Suppressor macrophage (primary cell): ENCODE measurements around the gene PCED1B.

ENCODE experiments used
- DNase-seq, 4 experiments: peaks; one replicate each; pipeline ENCODE4 v3.0.0-alpha.2; 2020 to 2022

PCED1B gene

GRCh38 chr12:47067771-47068431 is 11.5 kb upstream of the PCED1B start:
- DNase-seq: no peak

DNA sequence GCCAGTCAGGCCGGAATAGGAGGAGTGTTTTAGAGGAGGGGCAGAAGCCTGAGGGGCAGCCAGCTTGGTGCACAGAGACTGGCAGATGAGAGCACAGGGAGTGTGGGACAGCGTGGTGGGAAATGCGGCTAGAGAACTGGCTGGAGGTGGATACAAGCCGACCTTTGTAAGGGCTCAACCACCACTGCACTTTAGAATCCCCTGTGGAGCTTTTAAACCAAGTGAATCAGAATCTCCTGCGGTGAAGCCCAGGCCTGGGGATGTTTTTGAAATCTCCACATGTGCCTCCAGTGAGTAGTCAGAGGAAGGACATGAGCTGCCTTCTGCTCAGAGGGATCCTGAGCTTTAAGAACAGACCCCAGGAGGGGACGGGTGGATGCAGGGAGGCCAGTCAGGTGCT is 10.9 kb upstream of the PCED1B start:
- no peak for DNase-seq

- no peak for DNase-seq
Measured at GRCh38 chr12:47070310-47070709, 9.1 kb upstream of the PCED1B start.

- peak in 3 of 4 experiments; percentile 23 to 69 (median 46) for DNase-seq
Measured at GRCh38 chr12:47071241-47071852, 8.1 kb upstream of the PCED1B start.

GRCh38 chr12:47073951-47074350 is 5.5 kb upstream of the PCED1B start:
- no peak for DNase-seq

DNA sequence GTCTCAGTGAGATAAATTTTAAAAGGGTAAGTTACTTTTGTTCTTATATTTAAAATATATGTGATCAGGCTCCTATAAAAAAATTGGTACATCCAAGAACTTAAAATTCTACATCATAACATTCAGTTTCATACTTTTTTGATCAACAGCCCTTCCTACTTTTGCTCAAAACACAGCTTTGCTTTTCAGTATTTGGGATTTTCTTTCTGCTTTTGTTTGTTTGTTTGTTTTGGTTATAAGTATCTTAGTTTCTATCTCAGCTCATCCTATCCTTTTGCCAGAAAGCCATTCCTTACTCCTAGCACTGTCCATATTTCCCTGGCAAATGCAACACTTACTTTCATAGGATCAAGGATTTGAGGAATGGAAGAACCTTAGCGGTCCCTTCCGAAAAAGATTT is 4.7 kb upstream of the PCED1B start:
- DNase-seq: no peak

DNA sequence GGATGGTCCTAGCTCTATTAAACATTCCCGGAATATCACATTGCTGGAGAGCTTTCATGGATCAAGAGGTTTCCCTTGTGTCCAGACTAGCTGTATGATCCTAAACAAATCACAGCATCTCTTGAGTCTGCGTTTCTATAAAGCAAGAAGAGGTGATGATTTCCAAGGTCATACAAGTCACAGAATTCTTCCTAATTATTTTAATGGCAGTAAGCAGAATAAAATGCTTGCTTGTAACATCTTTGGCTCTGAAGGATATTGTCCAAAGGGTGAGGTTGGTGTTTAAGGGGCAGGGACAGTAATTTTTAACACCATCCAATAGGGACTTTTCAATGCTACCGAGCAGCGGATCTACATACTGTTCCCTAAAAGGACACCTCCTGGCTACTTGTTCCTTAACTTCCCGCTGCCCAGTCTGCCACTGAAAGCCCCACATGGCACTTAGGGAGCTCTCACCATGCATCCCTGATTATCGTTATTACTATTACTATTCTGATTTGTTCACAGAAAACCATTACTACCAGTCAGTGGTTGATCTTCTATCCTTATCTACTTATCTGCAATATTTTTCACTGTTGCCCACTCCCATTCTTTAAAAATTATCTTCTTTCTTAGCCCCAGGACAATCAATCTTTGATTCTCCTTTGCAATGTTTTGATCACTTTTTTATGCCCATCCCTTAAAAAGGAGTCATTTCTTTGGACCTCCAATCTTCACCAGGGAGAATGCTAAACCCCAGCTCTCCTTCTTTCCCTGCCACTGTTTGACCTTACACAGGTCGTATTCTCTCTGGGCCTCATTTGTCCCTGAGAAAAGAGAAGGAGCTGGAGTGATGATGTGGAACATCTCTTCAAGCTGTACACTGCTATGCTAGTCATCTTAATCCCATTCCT is 4.0 kb upstream of the PCED1B start:
- no peak for DNase-seq

DNA sequence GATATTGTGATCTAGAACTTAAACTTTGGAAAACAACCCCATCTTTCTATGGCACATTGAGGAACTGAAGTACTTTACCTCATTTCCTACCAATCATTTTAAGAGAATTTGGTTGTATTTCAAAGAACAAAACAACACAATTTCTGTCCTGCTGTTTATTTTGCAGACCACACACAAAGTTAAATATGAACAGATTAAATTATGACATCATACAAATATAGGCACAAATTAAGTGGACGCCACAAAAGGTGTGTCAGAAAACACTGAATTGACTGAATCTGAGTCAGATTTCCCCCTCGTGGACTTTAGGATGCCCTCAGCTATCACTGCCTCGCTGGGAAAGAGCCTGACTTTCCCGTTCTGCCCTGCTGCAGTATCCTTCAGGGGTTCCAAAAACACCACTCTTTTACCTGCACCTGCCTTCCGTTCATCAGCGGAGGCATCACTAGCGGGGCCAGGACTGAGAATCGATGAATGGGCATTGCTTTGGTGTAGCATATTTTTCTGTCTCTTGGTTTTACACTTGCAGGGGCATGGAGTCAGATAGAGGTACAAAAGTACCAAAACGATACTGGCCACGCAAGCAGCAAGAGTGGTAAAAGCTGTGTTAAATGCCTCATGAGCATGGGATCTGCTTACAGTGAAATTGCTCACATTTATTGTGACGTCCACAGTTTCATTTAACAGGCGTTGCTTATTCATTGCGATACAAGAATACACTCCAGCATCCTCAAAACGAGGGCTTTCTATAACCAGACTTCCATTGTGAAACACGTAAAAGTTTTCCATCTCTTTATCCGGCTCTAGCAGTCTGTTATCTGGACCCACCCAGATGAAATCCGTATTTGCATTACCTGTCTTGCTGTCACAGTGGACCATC is 2.0 kb upstream of the PCED1B start:
- DNase-seq: no peak

- no peak for DNase-seq
Measured at GRCh38 chr12:47078086-47078395, 1.4 kb upstream of the PCED1B start.

GRCh38 chr12:47078733-47079467 is 521 bp upstream of the PCED1B start:
- no peak for DNase-seq

DNA sequence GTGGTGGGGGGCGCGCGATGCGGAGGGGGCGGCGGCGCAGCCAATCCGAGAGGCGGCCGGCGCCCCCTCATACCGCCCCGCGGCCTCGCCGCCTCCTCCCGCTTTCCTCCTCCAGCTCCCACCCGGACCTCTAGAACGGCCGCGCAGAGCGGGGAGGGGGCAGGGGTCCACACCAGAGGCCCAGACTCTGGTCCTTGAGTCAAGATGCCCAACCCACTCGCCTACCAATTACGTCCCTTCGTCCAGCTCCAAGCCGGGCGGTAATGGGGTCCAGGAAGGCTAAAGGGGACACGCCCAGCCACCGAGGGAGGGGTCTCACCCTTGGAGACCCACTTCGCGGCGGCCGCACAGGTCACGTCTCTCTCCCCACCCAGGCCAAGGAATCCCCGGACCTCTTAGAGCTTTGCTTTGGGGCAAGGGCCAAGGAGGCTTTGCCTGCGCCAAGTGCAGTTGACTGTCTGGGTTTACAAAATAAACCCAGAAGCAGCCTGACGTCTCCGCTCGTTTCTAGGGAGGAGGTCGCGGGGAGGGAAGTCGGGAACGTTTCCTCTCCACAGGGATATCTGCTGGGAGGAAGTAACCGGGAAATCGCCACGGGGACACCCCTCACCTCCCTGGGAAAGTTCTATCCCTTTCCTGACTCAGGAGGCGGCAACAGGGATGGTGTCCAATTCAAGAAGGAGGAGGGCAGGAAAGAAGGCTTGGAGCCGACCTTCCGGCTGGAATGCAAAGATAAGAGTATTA is 732 bp downstream of the PCED1B start:
- DNase-seq: peak in 3 of 4 experiments; percentile 35 to 58 (median 46)

DNA sequence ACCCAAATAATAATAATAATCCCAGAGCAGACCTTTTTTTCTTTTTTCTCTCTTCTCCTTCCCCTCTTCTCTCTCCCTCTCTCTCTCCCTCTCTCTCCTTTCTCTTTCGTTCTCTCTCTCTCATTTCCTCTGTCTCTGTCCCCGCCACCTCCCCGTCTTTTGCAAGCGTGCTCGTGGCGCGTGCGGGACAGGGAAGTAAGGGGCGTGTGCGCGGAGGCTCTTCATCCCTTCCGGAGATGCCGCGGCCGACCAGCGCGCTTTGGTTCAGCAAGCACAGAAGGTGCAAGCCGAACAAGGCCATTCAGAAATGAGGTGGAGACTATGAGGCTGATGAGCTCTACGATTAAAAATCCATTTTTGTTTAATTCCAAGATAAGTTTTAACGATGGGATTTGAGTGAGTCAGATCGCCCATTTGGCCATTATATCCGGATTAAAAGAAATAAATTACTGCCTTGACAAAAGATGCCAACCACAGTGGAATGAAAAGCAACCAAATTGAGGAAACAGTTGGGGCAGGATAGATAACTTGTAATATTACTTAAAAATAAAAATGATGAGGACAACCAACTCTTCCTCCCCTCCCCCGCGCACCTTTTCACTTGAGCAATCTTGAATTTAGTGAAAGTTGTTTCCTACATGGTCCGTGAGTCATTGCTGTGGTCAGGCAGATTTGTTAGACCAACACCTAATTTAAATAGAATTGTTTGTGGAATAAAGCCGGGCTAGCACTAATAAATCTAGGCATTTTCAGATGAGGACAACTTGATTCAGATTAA is 1.5 kb downstream of the PCED1B start:
- DNase-seq: peak; percentile 48 to 77 (median 67)

DNA sequence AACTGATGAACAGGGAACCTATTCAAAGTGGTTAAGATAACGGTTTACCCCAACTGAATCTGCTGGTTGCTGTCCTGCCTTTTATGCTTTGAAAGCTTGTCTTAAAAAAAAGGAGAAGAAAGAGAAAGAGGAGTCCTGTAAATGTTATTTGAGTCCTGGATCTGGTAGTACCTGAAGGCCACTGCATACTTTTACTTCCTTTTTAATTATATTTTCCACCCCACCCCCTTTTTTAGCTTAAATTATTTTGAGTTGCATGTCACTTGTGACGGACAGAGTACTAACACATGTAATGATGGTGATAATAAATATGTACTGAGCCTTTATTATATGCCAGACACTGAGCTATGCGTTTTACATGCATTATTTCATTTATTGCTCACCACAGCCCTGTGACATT is 2.9 kb downstream of the PCED1B start:
- no peak for DNase-seq

GRCh38 chr12:47082796-47083621 is 3.6 kb downstream of the PCED1B start:
- DNase-seq: peak in 3 of 4 experiments; percentile 22 to 62 (median 53)

DNA sequence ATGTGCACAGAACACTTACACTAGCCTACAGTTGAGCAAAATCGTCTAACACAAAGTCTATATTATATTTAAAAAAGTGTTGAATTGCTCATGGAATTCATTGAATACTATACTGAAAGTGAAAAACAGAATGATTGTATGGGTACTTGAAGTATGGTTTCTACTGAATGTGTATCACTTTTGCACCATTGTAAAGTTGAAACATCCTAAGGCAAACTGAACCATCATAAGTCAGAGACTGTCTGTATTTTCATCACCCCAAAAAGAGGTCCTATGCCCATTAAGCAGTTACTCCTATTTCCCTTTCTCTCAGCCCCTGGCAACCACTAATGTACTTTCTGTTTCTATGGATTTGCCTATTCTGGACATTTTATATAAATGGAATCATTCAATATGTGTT is 4.8 kb downstream of the PCED1B start:
- DNase-seq: no peak

DNA sequence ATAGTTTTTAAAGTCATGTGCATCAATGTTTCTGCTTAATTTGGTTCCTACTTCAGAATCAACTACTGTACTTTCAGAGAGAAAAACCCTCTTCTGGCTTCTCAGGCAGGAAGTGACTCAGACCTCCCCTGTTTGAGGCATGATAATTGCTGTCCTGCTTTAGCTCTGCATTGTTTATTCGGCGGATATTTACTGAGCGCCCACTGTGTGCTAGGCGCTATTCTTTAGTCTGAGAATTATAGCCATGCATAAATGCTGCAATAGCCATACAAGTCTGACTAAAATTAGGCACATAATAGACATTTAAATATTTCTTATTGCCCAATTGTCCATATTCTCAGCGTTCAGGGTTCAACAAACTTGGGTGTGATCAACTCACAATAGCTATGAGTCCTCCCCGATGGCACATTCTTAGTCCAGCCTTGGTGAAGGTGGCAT is 6.4 kb downstream of the PCED1B start:
- DNase-seq: peak; percentile 54 to 78 (median 67)

- DNase-seq: no peak
Measured at GRCh38 chr12:47087088-47087688, 7.8 kb downstream of the PCED1B start.

DNA sequence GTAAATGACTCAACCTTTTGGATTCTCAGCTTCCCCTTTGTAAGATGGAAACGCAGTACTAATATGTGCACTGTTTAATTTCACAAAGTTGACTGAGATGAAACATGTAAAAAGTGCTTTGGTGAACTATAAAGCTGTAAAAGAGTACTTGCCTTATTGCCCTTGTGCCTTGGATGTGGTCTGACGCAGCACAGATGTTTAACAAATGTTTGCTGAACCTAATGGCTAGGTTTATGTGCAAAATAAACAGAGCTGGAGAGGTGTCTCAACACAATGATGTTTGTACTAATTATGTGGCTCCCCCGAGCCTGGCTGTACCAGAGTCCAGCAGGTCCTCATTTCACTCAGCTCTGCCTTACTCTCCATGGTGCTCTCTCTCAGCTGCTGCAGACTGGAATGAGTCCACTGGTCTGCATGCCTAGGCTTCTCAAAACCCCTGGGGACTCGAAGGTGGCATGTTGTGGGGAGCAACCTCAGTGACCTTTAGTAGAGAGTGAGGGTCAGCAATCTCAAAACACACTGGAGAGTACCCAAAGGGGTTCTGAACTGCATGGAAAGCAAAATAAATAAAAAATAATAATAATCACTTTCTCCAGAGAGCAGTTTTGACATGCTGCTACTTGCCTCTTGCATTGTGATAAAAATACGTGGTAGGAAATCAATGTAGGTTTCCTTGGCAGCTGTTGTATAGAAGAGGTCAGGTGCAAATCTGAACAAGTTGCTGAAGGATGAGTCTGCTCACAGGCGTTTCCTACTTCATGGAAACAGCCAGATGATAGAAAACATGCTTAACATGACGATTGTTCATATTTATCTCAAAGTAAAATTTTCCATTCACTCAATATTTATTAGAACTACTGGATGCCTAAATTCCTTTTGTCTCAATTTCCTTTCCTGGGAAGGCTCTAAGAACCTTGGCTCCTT is 8.9 kb downstream of the PCED1B start:
- no peak for DNase-seq
